Right renal pelvis (tissue), 4 donors: ENCODE results near the gene SLC39A11. TPM values are rescaled to one million over a fixed set of nuclear protein-coding genes. Genes with fewer than 3 reads are reported as not detected.

Experiments used
- DNase-seq, 4 donors: peaks; one replicate each; pipeline ENCODE4 v3.0.0-alpha.2; 2013; ENCODE audit warnings: low read depth in 4 of 4, low spot score in 3 of 4, missing footprints in 1 of 4
- polyA plus RNA-seq, 4 donors: library from polyadenylated mRNA; unstranded; fragments of 120-200 nt; gene quantifications; one replicate each; pipeline ENCODE4 v1.2.1, GENCODE V29; 2013; ENCODE audit not compliant: insufficient read length in 4 of 4

SLC39A11 gene
- polyA plus RNA-seq, 4 donors: 27.6 to 29.1 (median 28.4) TPM

DNA sequence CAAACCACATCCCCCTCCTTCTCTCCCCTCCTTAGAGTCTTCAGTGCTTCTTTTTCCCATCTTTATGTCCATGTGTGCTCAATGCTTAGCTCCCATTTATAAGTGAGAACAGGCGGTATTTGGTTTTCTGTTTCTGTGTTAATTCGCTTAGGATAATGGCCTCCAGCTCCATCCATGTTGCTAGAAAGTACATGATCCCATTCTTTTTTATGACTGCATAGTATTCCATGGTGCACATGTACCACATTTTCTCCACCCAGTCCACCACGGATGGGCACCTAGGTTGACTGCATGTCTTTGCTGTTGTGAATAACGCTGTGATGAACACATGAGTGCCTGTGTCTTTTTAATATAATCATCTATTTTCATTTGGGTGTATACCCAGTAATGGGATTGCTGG lies 44.3 kb downstream of the SLC39A11 start:
- DNase-seq: no peak

DNA sequence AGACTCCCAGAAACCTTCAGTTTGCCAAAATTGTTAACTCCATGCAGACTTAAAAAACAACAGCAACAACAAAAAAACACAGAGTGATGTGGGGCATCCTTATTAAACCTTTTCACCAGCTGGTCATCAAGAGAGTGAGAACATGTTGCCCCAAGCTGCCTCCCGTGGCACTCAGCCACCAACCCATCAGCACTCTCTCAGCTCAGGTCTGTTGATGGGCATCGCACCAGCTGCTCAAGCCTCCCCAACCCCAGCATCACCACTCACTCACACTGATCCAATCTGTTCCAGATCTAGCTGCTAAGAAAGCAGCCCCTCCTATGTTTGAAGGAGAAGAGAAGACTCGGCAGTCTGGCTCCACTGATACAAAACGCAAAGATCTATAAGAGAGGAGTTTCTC lies 46.8 kb downstream of the SLC39A11 start:
- no peak for DNase-seq

DNA sequence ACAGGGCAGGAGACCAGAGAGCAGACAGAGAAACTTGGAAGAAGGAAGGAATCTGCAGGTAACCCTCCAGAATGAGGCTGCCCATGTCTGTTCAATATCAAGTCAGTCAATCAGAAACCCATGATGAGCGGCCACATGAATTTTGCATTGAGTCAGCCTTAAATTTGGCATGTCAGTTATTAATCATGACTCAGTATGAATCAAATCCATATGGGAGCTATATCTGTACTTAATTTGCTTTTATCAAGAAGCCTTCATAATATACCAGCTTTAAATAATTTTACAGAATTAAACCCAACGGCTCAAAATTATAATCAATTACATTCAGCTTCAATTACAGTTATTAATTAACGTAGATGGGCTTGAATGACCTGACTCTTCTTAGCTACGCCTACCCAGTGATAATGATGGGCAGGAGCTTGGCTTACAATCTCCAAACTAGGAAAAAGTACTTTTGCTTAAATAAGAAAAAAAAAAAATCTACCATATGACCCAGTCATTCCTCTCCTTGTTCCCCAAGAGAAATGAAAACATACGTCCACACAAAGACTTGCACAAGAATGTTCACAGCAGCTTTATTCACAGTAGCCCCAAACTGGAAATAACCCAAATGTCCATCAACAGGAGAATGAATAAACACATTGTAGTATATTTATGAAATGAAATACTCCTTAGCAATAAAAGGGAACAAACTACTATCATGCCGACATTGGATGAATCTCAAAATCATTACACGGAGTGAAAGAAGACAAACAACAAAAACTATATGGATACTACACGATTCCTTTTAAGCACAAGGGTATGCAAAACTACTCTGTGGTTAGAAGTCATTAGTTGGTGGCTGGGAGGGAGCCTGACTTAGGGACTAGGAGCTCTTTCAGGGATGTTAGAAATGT lies 48.6 kb downstream of the SLC39A11 start:
- DNase-seq: no peak

DNA sequence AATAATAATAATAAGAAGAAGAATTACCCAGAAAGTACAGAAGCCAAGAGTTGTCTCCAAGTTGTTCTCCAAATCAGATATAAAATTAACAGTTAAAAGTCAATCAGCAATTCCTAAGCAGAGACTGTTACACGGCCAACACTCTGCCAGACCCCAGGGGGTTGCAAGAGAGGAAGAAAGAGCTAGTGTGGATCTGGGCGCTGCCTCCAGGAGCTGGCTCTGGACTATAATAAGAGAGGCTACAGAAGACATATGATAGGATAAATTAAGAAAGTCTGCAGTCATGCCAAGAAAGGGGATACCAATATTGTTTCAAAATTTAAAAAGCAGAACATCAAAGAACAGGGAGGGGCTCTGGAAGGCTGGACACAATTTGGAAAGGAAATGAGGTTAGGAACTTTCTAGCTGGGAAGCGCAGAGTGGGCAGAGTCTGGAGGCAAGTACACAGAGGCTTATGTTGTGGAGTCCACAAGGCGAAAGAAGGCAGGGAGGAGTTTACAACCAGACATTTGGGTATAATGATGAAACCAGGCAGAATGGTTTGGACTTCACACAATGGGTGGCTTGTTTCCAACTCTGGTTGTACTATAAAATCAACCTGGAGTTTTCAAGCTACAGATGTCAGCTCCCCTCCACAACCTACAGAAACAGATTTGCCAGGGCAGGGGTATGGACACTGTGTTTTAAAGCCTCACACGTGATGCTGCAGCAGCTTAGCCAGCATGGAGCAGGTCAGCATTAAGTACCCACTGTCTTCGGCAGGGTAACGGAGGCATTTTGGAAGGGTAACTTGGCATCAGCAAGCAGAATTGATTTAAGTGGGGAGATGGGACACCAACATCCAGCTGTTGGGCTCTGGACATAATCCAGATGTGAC lies 49.4 kb downstream of the SLC39A11 start:
- DNase-seq: no peak

DNA sequence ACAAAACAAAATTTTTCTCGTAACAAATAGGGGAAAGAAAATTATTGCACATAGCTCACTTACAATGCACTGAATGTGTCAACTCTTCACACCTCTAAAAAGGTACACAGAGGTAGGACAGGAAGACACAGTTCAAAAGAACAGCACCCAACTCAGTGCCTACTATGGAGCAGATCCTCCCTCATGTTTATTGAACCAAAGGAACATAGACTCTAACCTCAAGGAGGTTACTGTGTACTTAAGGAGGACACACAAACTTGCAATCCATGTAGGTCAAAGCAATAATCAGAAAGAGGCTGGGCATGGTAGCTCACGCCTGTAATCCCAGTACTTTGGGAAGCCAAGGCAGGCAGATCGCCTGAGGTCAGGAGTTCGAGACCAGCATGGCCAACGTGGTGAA lies 50.3 kb downstream of the SLC39A11 start:
- no peak for DNase-seq

DNA sequence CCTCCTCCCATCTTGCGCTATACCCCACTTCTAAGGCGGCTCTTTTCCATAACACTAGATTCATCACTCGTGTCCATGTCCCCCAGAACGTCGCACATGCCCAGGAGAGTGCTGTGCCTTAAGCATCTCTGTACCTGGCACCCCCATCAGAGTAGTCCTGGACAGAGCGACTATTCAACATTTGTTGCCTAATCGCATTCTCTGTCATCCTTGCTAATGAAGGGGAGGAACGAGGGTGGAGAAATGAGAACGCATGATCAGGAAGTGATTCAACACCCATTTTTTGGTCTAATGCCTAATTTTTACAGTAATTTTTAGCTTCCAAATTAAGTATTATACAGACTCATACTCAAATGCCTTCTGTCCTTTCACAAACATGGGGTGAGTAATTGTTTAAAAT lies 53.2 kb downstream of the SLC39A11 start:
- DNase-seq: no peak

DNA sequence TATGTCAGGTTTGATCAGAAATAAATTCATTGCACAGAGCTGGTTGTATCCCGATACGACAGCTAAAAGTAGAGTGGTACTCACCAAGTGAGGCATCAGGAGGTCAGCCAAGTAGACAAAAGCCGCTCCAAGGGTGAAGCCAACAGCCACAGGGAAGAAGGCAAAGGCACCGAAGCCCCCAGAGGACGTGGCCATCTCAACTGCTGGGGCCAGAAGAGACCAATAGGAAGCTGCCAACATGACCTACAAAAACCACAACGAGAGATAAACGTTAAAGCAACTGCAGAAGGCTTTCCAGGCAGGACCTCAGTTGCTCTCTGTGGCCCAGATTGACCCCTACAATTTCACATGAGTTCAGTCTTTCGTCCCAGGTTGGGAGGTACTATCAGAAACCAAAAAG lies 61.0 kb downstream of the SLC39A11 start:
- no peak for DNase-seq

DNA sequence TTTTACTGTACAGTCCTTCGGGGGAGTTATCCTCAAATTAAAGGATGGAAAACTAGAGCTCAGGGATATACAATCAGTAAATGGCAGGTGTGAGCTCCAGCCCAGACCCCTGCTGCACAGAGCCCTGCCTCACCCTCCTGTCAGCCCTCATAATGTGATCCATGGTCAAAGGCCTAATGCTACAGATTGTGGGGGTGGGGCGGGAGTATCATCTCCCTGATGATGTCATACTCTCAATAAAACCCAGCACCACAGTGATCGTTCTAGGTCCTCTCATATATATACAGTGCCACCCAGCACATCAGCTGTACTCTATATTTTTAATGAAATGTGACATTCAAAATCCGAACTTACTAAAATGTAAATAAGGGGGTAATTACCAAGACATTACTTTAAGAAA lies 61.5 kb downstream of the SLC39A11 start:
- DNase-seq: no peak

DNA sequence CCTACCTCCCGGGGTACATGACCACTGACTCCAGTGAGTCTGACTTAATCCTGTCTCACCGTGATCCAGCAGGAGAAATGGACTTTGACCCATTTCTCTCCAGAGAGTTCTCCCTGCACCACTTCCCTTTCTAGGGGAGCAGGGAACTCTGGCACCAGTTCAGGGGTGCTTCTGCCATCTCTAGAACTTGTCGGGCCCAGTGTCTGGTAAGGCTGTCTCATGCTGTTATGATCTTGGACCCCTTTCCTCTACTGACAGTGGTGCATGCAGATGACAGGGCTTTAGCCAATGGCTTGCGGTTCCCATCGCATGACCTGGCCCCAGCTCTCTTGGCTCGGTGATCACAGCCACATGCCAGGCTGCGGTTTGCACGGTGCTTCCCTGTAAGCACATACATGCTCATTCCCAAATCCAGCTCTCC lies 62.0 kb downstream of the SLC39A11 start:
- DNase-seq: no peak

DNA sequence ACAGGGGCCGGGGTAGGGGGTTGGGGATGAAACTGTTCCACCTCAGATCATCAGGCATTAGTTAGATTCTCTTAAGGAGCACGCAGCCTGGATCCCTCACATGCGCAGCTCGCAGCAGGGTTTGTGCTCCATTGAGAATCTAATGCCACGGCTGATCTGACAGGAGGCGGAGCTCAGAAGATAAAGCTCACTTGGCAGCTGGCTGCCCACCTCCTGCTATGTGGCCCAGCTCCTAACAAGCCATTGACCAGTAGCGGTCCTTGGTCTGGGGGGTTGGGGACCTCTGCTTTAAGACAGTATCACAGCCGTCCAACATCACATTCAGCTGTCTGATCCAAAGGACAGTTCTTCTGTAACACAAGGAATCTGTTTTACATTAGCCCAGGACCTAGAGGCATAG lies 62.5 kb downstream of the SLC39A11 start:
- no peak for DNase-seq

DNA sequence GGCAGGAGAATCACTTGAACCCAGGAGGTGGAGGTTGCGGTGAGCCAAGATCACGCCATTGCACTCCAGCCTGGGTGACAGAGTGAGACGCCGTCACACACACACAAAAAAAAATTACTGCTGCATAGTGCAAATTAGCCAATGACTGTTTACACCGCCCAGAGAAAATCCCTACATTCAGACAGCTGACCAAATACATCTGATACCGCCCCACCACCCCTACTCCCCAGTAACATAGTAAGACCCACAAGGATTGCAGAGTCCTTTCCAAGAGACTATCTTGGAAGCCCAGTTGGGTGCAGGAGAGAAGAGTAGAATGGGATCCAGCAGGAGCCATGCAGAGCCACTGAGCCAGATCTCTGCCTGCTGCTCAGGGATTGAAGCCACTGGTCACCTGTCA lies 63.5 kb downstream of the SLC39A11 start:
- DNase-seq: no peak

DNA sequence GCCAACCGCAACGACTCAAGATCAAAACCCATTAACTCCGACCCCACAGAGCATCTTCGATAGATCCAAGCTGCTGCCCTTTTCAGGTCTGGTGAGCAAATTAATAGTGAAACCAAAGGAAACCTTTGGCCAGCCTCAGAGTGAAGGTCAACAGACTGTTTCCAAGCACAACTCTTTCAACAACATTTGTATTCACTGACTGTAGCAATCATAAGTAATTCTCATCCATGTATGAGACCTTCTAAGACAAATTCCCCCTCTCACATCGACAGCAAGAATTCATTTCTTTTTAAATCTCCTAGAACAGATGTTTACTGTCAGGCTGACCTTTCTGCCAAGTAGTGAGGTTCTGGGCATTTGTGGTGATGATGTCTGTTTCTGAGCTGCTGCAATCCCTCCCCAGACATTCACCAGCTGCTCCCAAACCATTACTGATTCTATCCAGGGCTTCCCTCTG lies 64.2 kb downstream of the SLC39A11 start:
- no peak for DNase-seq

DNA sequence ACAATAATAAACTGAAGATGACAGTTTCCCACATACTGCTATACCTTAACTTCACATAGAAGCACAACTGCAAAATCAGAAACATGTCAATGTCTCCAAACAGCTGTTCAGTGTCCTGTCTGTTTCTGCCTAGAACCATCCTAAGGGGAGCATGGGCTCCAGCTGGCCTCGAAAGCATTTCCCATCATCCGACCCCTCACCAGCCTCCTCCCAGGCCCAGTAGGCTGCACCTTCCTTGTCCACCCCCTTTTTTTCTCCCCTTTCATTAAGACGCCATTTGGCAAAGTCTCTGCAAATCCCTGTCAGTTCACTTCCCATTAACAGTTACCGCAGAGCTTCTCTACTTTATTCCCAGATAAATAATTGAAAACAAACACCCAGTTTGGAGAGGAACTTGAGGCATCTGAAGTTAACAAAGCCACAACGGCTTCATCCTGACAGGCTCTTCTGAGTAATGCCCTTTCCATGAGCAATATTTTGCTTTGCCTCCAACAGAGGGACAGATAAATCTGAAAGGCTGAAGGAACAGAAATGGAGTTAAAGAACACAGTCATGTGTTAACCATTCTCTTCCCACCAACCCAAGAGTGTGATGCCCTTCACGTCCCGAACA lies 65.3 kb downstream of the SLC39A11 start:
- no peak for DNase-seq

DNA sequence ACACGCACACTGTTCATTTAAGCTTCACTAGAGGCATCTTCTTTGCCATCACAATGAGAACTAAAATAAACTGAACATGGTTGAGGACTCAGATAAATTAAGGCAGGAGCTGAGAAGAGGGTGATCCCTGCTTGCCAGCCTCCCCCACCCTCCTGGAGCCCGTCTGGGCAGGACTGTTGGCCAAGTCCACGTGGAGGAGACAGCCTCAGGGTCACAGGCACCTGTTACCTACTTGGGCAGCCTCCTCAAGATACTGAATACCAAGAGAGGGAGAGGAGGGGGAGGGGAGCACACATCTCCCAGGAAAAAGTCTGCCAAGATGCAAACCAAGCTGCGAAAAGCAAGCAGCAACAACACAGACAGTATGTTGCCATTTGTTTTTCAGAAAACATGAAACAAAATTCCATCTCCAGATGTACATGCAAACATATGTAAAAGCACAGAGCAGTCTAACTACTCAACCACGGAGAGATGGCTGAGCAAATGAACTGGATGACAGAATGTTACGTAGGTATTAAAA lies 67.4 kb downstream of the SLC39A11 start:
- no peak for DNase-seq

DNA sequence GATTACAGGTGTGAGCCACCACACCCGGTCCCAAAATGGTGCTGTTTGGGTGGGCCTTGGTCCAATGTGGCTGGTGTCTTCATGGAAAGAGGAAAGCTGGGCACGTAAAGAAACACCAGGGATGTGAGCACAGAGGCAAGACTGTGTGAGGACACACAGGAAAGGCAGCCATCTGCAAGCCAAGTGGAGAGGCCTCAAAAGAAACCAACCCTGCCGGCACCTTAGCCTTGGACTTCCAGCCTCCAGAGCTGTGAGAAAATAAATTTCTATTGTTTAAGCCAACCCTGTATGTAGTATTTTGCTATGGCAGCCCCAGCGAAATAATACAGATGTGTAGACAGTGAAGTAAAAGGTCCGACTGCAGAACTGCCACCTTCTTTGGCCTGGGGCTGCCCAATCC lies 68.7 kb downstream of the SLC39A11 start:
- no peak for DNase-seq

DNA sequence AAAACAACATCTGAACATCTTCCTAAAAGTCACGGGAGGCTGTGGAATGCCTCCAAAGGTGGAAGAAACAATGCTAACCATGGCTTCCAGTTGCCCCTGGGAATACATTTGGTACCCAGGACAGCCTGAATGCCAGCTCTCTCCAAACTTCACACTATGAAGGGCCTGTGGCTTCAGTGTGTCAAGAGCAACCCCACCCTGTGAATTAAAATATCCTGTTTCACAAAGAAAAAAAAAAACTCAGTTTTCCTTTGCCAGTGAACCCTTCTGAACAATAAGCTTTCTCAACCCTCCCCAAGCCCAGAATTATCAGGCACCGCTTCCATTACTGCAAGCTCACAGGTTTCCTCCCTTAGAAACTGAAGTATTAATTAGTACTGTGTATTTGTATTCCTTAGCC lies 69.8 kb downstream of the SLC39A11 start:
- no peak for DNase-seq

DNA sequence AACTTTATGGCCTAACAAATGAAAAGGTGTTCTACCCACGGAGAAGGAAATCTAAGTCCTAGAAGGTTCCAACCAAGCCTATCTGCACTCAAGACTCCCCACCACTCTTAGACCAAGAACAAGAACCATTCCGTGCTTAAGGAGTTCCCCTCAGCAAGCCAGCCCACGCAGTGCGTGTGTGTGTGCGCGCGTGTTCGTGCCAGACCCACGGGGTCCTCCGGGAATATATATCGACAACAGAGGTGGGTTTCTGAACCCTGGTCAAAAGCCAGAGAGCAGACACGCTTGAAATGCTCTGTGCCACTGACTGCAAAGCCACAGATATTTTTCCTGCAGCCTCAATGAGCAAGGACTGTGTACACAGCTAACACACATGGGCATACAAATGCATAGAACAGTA lies 70.7 kb downstream of the SLC39A11 start:
- no peak for DNase-seq

DNA sequence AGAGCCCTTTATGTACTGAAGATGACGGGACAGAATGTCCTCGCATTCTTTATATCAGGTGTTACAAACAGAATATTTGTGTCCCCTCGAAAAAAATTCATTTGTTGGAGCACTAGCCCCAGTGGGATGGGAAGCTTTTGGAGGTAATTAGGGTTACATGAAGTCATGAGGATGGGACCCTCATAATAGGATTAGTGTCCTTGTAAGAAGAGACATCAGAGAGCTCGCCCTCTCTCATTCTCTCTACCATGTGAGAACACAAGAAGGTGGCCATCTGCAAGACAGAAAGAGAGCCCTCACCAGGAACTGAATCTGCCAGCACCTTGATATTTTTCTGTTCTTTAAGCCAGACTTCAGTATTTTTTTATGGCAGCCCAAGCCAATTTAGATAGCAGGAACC lies 72.4 kb downstream of the SLC39A11 start:
- DNase-seq: no peak

DNA sequence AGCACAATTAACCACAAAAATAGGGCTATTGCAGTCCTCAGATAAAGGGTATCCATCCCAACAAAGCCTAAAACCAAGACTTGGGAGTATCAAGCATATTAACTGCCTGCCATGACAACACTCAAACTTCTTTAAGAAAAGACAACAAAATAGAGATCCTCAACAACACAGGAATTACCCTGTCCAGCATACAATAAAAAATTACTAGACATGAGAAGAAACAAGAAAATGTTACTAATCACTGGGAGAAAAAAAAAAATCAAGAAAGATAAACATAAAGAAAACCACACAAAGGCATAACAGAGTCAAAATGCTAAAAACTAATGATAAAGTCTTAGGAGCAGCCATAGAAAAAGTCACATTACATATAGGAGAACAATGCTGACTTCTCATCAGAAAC lies 73.9 kb downstream of the SLC39A11 start:
- DNase-seq: no peak

DNA sequence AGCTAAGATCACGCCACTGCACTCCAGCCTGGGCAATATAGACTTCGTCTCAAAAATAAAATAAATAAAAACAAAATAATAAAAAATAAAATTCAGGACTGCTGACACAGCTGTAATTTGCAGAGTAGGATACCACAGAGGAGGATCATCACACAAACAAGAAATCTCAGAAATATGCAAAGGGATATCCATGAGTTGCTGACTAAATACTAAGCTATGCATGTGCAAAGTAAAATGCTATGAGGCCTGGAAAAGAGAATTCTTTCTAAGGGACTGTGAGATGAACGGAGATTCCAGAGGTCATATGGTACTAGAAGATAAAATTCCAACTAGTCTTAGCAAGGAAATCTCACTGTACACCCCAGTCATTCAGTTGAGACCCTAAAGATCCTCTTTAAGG lies 74.8 kb downstream of the SLC39A11 start:
- DNase-seq: no peak

DNA sequence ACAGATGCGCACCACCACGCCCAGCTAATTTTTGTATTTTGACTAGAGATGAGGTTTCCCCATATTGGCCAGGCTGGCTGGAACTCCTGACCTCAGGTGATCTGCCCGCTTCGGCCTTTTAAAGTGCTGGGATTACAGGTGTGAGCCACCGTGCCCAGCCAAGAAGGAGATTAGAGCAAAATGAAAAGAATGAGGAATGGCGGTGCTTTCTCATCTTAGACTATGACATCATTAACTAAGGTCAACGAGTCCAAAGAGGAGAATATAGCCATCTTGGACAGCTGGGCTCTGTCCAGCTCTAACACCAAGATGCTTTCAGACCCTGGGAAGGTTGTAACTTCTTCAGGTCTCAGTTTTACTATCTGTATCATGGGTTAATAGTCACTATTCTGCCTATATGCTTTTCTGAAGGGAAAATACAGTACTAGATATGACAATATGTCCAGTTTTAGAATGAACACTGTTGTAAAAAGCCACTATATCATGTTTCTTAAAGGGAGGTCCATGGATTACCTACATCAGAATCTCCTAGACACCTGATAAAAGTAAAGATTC lies 76.7 kb downstream of the SLC39A11 start:
- DNase-seq: no peak
